Fibroblast of pulmonary artery (primary cell): ENCODE data around the gene SETD1B.
"Not testable (repeated sequence)": the region's sequence is repeated elsewhere in the genome, so short reads cannot be mapped to it uniquely, and the experiment has no call there.

Experiments
- DNase-seq: peaks from one replicate; pipeline ENCODE4 v3.0.0-alpha.2; 2010; ENCODE audit warnings: low read depth
- H3K4me3 ChIP-seq: replicated peaks from 2 replicates; pipeline ENCODE4 v1.5.1; 2011; ENCODE audit warnings: low read depth, mild to moderate bottlenecking, control low read depth, low read length, moderate library complexity
- CTCF ChIP-seq: IDR thresholded peaks from 2 replicates; pipeline ENCODE4 v1.5.1; 2011; ENCODE audit warnings: mild to moderate bottlenecking, control low read depth, low read length, inconsistent platforms; ENCODE audit errors: missing control alignments

Gene SETD1B

GRCh38 chr12:121857322-121858246 is 53.8 kb downstream of the SETD1B start:
- no peak overlapping the region for H3K4me3 ChIP-seq
- no peak for TF ChIP-seq CTCF
- no peak for DNase-seq

- H3K4me3 ChIP-seq = no peak overlapping the region
- no peak for TF ChIP-seq CTCF
- DNase-seq = no peak
Measured at GRCh38 chr12:121858318-121858661, 54.5 kb downstream of the SETD1B start.

- H3K4me3 ChIP-seq = no peak within 1 kb of the TSS
- TF ChIP-seq CTCF = no peak
- DNase-seq = peak; percentile 88
Measured at GRCh38 chr12:121858662-121859572, 55.1 kb downstream of the SETD1B start, which contains the start of gene HPD. Gene HPD (minus strand): TSS chr12:121858859. CDS start chr12:121858823, 36 bp downstream.

GRCh38 chr12:121860257-121860656 is 56.4 kb downstream of the SETD1B start:
- no peak for TF ChIP-seq CTCF
- H3K4me3 ChIP-seq = no peak overlapping the region
- no peak for DNase-seq

- not testable (repeated sequence) for DNase-seq, H3K4me3 ChIP-seq
Measured at GRCh38 chr12:121860699-121861098, 56.9 kb downstream of the SETD1B start.

GRCh38 chr12:121861636-121862254 is 57.9 kb downstream of the SETD1B start:
- no peak for TF ChIP-seq CTCF
- no peak overlapping the region for H3K4me3 ChIP-seq
- DNase-seq = no peak

- no peak for DNase-seq
- no peak overlapping the region for H3K4me3 ChIP-seq
- no peak for TF ChIP-seq CTCF
Measured at GRCh38 chr12:121866331-121866730, 62.5 kb downstream of the SETD1B start.

GRCh38 chr12:121869229-121869628 is 65.4 kb downstream of the SETD1B start:
- not testable (repeated sequence) for DNase-seq, H3K4me3 ChIP-seq
